GM18498 (cell line): ENCODE measurements around the gene NR4A2.
"Not testable (repeated sequence)": the region's sequence is repeated elsewhere in the genome, so short reads cannot be mapped to it uniquely, and the experiment has no call there.

Experiments used
- ATAC-seq: cut with Tn5 transposase; IDR thresholded peaks from one replicate; pipeline ENCODE4 v1.9.1; 2021; ENCODE audit warnings: mild to moderate bottlenecking, moderate library complexity; ENCODE audit not compliant: unreplicated experiment

NR4A2 gene

GRCh38 chr2:156322686-156323231, 9.8 kb downstream of the NR4A2 start:
- peak; percentile 22 for ATAC-seq

GRCh38 chr2:156322051-156322685, 10.4 kb downstream of the NR4A2 start:
- peak; percentile 77 for ATAC-seq

- no peak for ATAC-seq
Observed at GRCh38 chr2:156321243-156321904, 11.1 kb downstream of the NR4A2 start.

- ATAC-seq, result no peak
Observed at GRCh38 chr2:156320486-156321098, 11.9 kb downstream of the NR4A2 start.

- ATAC-seq, result no peak
Observed at GRCh38 chr2:156319811-156320485, 12.6 kb downstream of the NR4A2 start.

- ATAC-seq, result no peak
Observed at GRCh38 chr2:156317631-156318030, 14.9 kb downstream of the NR4A2 start.

GRCh38 chr2:156311976-156312375, 20.5 kb downstream of the NR4A2 start:
- ATAC-seq, result no peak

GRCh38 chr2:156310773-156311172, 21.7 kb downstream of the NR4A2 start:
- ATAC-seq, result no peak

GRCh38 chr2:156309917-156310316, 22.6 kb downstream of the NR4A2 start:
- ATAC-seq, result no peak

- ATAC-seq, result no peak
Observed at GRCh38 chr2:156309167-156309566, 23.4 kb downstream of the NR4A2 start.

- ATAC-seq, result no peak
Observed at GRCh38 chr2:156306821-156307220, 25.7 kb downstream of the NR4A2 start.

GRCh38 chr2:156305121-156305520, 27.4 kb downstream of the NR4A2 start:
- ATAC-seq, result no peak

GRCh38 chr2:156300337-156300736, 32.2 kb downstream of the NR4A2 start:
- no peak for ATAC-seq

- ATAC-seq, result no peak
Observed at GRCh38 chr2:156294945-156295580, 37.5 kb downstream of the NR4A2 start.

- ATAC-seq, result not testable (repeated sequence)
Observed at GRCh38 chr2:156293382-156293781, 39.1 kb downstream of the NR4A2 start.

- ATAC-seq, result no peak
Observed at GRCh38 chr2:156279446-156280150, 52.9 kb downstream of the NR4A2 start.
